SHP77 (cell line): ENCODE data around the gene VAV2.
A peak's percentile ranks its signal among the peaks of the same experiment; 100 is the strongest.
"Not testable (repeated sequence)": the region's sequence is repeated elsewhere in the genome, so short reads cannot be mapped to it uniquely, and the experiment has no call there.

Source experiments
- DNase-seq, 2 experiments: peaks; one replicate each; lab custom pipeline; 2025; lab: John Stamatoyannopoulos, UW

Gene VAV2

GRCh38 chr9:133938086-133938485 lies 54.0 kb downstream of the VAV2 start:
- DNase-seq = no peak

GRCh38 chr9:133937120-133937519 lies 55.0 kb downstream of the VAV2 start:
- no peak for DNase-seq

GRCh38 chr9:133935328-133936005 lies 56.7 kb downstream of the VAV2 start:
- DNase-seq = peak; percentile 69 to 80

- DNase-seq = no peak
Observed at GRCh38 chr9:133934482-133935232, 57.5 kb downstream of the VAV2 start.

- DNase-seq = no peak
Observed at GRCh38 chr9:133933426-133934026, 58.6 kb downstream of the VAV2 start.

GRCh38 chr9:133932633-133933032 lies 59.5 kb downstream of the VAV2 start:
- DNase-seq = peak; percentile 70 to 71

- DNase-seq = no peak
Observed at GRCh38 chr9:133932181-133932580, 59.9 kb downstream of the VAV2 start.

- peak in 1 of 2 experiments; percentile 57 for DNase-seq
Observed at GRCh38 chr9:133930682-133931485, 61.2 kb downstream of the VAV2 start.

- peak; percentile 42 to 62 for DNase-seq
Observed at GRCh38 chr9:133930046-133930681, 62.0 kb downstream of the VAV2 start.

- DNase-seq = no peak
Observed at GRCh38 chr9:133929599-133929998, 62.5 kb downstream of the VAV2 start.

- DNase-seq = no peak
Observed at GRCh38 chr9:133928248-133928764, 63.8 kb downstream of the VAV2 start.

- DNase-seq = no peak
Observed at GRCh38 chr9:133927041-133927440, 65.1 kb downstream of the VAV2 start.

- DNase-seq = no peak
Observed at GRCh38 chr9:133926165-133926856, 65.8 kb downstream of the VAV2 start.

- no peak for DNase-seq
Observed at GRCh38 chr9:133924453-133924852, 67.7 kb downstream of the VAV2 start.

GRCh38 chr9:133923608-133924007 lies 68.5 kb downstream of the VAV2 start:
- DNase-seq = not testable (repeated sequence)

GRCh38 chr9:133921866-133922265 lies 70.3 kb downstream of the VAV2 start:
- DNase-seq = no peak

GRCh38 chr9:133920471-133920870 lies 71.7 kb downstream of the VAV2 start:
- DNase-seq = no peak

GRCh38 chr9:133919253-133920115 lies 72.6 kb downstream of the VAV2 start:
- DNase-seq = no peak

- no peak for DNase-seq
Observed at GRCh38 chr9:133918111-133918813, 73.9 kb downstream of the VAV2 start.
